ENCODE results near the gene MIGA2.

GRCh38 chr9:129068110-129068509 is 31.7 kb downstream of the MIGA2 start:
- TF ChIP-seq CTCF (IDR thresholded peaks at IDR 0.05) (no peak), ZFX (IDR thresholded peaks at IDR 0.05; ENCODE audit: borderline replicate concordance) (no peak)

All from 22Rv1 (cell line).